Measurements from ENCODE around the gene PPP1R16B. TPM values are rescaled to one million over a fixed set of nuclear protein-coding genes. Genes with fewer than 3 reads are reported as not detected.

PPP1R16B gene
- total RNA-seq, 2 donors from 2014 or later = 77.2 to 79.5 TPM

DNA sequence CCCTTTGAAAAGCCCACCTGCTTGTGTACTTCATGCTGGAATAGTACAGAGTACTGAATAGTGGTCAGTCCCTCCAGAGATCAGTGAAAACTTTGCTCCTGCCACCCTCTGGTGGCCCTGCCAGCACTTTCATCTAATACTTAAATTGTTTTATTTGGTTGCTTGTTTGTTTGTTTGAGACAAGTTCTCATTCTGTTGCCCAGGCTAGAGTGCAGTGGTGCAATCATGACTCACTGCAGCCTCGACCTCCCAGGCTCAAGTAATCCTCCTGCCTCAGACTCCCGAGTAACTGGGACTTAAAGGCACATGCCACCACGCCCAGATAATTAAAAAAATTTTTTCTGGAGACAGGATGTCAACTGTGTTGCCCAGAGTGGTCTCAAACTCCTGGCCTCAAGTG lies 129.8 kb downstream of the PPP1R16B start:
- H3K4me3 Mint-ChIP-seq = no peak overlapping the region
- H3K36me3 Mint-ChIP-seq (ENCODE audit: low read depth) = no peaks in the 10 kb centered on the region
- H3K9me3 Mint-ChIP-seq = no peaks in the 10 kb centered on the region
- no peak overlapping the region for H3K27ac Mint-ChIP-seq
- H3K27me3 Mint-ChIP-seq = no peaks in the 10 kb centered on the region
- no peaks in the 10 kb centered on the region for H3K4me1 Mint-ChIP-seq
- no peak for ATAC-seq (replicated peaks)

DNA sequence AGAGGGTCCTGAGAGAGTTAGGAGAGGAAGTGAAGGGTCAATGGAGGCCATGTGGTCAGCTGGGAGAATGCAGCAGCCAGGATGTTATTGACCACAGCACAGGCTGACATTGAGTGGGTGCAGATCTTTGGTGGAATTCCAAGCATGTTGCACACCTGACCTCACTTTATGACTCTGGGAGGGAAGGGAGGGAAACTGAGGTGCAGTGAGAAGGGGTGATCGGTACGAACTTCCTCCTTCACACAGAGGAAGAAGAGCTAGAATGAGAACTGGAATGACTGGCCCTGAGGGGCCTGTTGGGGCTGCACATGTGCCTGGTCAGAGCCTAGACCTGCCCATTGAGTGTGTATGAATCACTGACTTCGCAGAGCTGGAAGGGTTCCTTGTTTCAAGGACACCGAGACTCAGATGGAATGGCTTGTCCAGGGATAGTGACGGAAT lies 130.5 kb downstream of the PPP1R16B start:
- no peaks in the 10 kb centered on the region for H3K27me3 Mint-ChIP-seq
- H3K9me3 Mint-ChIP-seq = no peaks in the 10 kb centered on the region
- no peak for ATAC-seq (replicated peaks)
- no peak overlapping the region for H3K27ac Mint-ChIP-seq
- H3K4me3 Mint-ChIP-seq = no peak overlapping the region
- no peaks in the 10 kb centered on the region for H3K4me1 Mint-ChIP-seq
- no peaks in the 10 kb centered on the region for H3K36me3 Mint-ChIP-seq (ENCODE audit: low read depth)

GRCh38 chr20:38937000-38937399 lies 131.5 kb downstream of the PPP1R16B start:
- no peaks in the 10 kb centered on the region for H3K27me3 Mint-ChIP-seq
- peaks cover 6% of the 10 kb centered on the region for H3K36me3 Mint-ChIP-seq (ENCODE audit: low read depth)
- ATAC-seq (replicated peaks) = no peak
- no peak overlapping the region for H3K27ac Mint-ChIP-seq
- no peaks in the 10 kb centered on the region for H3K4me1 Mint-ChIP-seq
- H3K9me3 Mint-ChIP-seq = no peaks in the 10 kb centered on the region
- H3K4me3 Mint-ChIP-seq = no peak overlapping the region

DNA sequence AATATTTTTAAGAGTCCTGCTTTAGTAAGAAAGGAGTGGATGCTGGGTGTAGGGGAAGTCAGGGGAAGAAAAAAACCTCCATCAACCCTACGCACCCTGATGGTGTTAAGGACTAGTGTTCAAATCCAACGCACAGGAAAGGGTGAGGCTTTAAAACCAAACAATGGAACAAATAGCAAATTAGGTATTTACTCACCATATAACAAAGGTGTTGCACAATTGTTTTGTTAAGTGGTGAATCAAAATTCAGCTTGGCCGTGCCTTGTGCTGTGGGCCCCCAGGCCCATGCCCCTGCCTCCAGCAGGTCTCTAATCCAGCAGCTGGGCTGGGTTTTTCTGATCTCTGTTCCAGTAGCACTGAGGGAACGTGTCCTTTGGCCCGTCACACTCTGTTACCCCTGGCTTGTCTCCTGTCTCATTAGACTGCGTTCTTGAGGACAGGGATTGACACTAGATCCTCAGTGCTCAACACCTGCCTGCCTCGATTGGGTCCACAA lies 132.5 kb downstream of the PPP1R16B start:
- peaks cover 16% of the 10 kb centered on the region for H3K36me3 Mint-ChIP-seq (ENCODE audit: low read depth)
- no peaks in the 10 kb centered on the region for H3K27me3 Mint-ChIP-seq
- H3K4me3 Mint-ChIP-seq = no peak overlapping the region
- no peak for ATAC-seq (replicated peaks)
- H3K27ac Mint-ChIP-seq = no peak overlapping the region
- H3K4me1 Mint-ChIP-seq = no peaks in the 10 kb centered on the region
- H3K9me3 Mint-ChIP-seq = no peaks in the 10 kb centered on the region

DNA sequence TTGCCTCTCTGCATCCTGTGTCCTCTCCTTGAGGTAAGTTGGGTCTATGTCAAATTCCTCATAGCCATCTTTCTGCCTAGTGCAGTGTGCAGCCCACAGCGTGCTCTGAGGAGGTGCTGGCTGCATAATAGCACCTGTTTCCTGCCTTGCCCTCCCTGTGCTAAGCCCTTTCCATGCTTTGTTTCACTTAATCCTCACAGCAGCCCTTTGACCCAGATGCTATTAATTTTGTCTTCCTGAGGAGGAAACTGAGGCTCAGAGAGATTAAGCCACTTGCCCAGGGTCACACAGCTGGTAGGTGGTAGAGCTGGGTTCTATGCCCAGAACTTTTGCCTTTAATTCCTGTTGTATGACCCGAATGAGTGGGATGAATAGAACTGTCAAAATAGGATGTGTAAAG lies 134.2 kb downstream of the PPP1R16B start:
- Mint-ChIP-seq H3K27ac (no peak overlapping the region), H3K4me1 (no peaks in the 10 kb centered on the region), H3K9me3 (no peaks in the 10 kb centered on the region), H3K36me3 (ENCODE audit: low read depth) (peaks cover 29% of the 10 kb centered on the region), H3K27me3 (no peaks in the 10 kb centered on the region), H3K4me3 (no peak overlapping the region)
- ATAC-seq (replicated peaks) = no peak

- Mint-ChIP-seq H3K27me3 (no peaks in the 10 kb centered on the region), H3K4me3 (no peak overlapping the region), H3K27ac (no peak overlapping the region), H3K36me3 (ENCODE audit: low read depth) (peaks cover 29% of the 10 kb centered on the region), H3K4me1 (no peaks in the 10 kb centered on the region), H3K9me3 (no peaks in the 10 kb centered on the region)
- no peak for ATAC-seq (replicated peaks)
Measured at GRCh38 chr20:38940644-38941043, 135.1 kb downstream of the PPP1R16B start.

- Mint-ChIP-seq H3K9me3 (no peaks in the 10 kb centered on the region), H3K27me3 (no peaks in the 10 kb centered on the region), H3K27ac (no peak overlapping the region), H3K4me1 (no peaks in the 10 kb centered on the region), H3K4me3 (no peak overlapping the region), H3K36me3 (ENCODE audit: low read depth) (peaks cover 37% of the 10 kb centered on the region)
- no peak for ATAC-seq (replicated peaks)
Measured at GRCh38 chr20:38941726-38942389, 136.4 kb downstream of the PPP1R16B start.

GRCh38 chr20:38945012-38945411 lies 139.5 kb downstream of the PPP1R16B start:
- no peak for ATAC-seq (replicated peaks)
- Mint-ChIP-seq H3K9me3 (no peaks in the 10 kb centered on the region), H3K36me3 (ENCODE audit: low read depth) (peaks cover 51% of the 10 kb centered on the region), H3K27ac (no peak overlapping the region), H3K4me1 (no peaks in the 10 kb centered on the region), H3K27me3 (no peaks in the 10 kb centered on the region), H3K4me3 (no peak overlapping the region)

DNA sequence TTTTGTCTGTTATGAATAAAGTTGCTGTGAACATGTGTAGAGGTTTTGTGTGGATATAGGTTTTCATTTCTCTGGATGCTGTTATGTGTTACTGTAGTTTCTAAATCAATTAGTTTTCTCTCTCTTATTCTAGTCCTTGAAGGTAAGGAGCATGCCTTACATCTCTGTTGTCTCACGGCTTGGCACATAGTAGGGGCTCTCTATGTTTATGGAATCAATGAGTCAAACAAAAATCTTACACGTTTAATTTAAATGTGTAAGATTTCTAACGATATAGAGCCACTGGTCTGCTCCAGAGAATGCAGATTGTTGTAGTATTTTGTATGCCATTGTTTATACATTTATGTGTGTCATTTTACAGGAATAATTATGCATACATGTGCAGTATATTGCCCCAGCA lies 141.3 kb downstream of the PPP1R16B start:
- H3K9me3 Mint-ChIP-seq = no peaks in the 10 kb centered on the region
- ATAC-seq (replicated peaks) = no peak
- peaks cover 47% of the 10 kb centered on the region for H3K36me3 Mint-ChIP-seq (ENCODE audit: low read depth)
- H3K4me3 Mint-ChIP-seq = no peak overlapping the region
- H3K4me1 Mint-ChIP-seq = no peaks in the 10 kb centered on the region
- H3K27ac Mint-ChIP-seq = no peak overlapping the region
- no peaks in the 10 kb centered on the region for H3K27me3 Mint-ChIP-seq

DNA sequence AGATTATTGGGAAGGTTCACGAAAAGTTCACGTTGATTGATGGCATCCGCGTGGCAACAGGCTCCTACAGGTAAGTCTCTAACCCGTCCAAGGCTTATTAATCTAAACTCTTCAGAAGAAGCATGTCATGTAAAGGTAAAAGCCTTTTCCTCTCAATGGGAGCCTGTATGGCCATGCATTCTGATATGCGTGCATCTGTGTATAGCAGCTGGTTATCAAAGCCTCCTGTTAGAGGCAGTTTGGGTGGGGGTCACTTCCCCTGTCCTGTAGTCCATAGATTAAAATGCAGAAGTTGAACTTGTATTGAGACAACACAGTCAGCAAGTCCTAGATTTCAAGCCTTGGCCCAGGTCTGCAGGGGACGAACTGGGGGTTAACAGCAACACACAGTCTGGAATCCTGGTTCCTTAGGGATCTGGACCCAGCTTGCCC lies 142.4 kb downstream of the PPP1R16B start:
- no peaks in the 10 kb centered on the region for H3K27me3 Mint-ChIP-seq
- no peak overlapping the region for H3K27ac Mint-ChIP-seq
- H3K4me1 Mint-ChIP-seq = no peaks in the 10 kb centered on the region
- no peak for ATAC-seq (replicated peaks)
- H3K4me3 Mint-ChIP-seq = no peak overlapping the region
- H3K36me3 Mint-ChIP-seq (ENCODE audit: low read depth) = peaks cover 45% of the 10 kb centered on the region
- H3K9me3 Mint-ChIP-seq = no peaks in the 10 kb centered on the region

GRCh38 chr20:38950254-38950653 lies 144.8 kb downstream of the PPP1R16B start:
- Mint-ChIP-seq H3K27me3 (no peaks in the 10 kb centered on the region), H3K36me3 (ENCODE audit: low read depth) (peaks cover 30% of the 10 kb centered on the region), H3K27ac (no peak overlapping the region), H3K4me1 (no peaks in the 10 kb centered on the region), H3K4me3 (no peak overlapping the region), H3K9me3 (no peaks in the 10 kb centered on the region)
- no peak for ATAC-seq (replicated peaks)

DNA sequence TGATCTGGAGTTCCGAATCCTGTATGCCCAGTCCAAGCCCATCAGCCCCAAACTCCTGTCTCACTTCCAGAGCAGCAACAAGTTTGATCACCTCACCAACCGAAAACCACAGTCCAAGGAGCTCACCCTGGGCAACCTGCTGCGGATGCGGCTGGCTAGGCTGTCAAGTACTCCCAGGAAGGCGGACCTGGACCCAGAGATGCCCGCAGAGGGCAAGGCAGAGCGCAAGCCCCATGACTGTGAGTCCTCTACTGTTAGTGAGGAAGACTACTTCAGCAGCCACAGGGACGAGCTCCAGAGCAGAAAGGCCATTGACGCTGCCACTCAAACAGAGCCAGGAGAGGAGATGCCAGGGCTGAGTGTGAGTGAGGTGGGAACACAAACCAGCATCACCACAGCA lies 146.1 kb downstream of the PPP1R16B start:
- Mint-ChIP-seq H3K9me3 (no peaks in the 10 kb centered on the region), H3K4me1 (no peaks in the 10 kb centered on the region), H3K36me3 (ENCODE audit: low read depth) (peaks cover 25% of the 10 kb centered on the region), H3K4me3 (no peak overlapping the region), H3K27me3 (no peaks in the 10 kb centered on the region), H3K27ac (no peak overlapping the region)
- no peak for ATAC-seq (replicated peaks)

GRCh38 chr20:38952153-38952552 lies 146.7 kb downstream of the PPP1R16B start:
- Mint-ChIP-seq H3K4me3 (no peak overlapping the region), H3K27me3 (no peaks in the 10 kb centered on the region), H3K36me3 (ENCODE audit: low read depth) (peaks cover 20% of the 10 kb centered on the region), H3K9me3 (no peaks in the 10 kb centered on the region), H3K27ac (no peak overlapping the region), H3K4me1 (no peaks in the 10 kb centered on the region)
- ATAC-seq (replicated peaks) = no peak

DNA sequence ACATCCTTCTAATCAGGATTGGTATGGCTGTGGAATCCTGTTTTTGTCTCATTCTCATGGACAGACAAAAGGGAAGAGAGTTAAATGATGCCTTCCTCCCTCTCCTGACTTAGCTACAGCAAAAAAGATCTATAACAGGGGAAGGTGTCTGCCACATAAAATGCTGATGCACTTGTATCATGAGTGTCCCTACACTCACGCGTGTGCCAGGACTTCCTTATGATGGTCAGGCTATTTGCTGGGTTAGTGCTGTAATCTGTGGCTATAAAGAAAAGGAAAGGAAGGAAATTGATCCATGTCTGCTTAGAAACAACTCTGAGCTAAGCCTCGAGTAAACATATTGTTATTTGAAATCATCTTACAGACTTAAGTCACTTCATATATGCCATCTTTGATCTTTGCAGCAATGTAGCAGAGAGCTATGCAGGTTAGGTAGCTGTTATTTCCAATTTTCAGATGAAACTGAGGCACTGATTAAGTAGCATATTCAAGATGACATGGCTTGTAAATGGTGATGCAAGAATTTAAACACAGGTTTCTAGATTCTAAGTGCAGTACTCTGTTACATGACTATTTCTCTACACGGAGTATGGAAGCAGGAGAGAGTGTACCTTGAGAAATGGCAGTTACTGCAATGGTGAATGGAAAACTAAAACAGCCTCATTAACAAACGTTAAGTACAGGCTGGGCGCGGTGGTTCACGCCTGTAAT lies 148.3 kb downstream of the PPP1R16B start:
- Mint-ChIP-seq H3K36me3 (ENCODE audit: low read depth) (peaks cover 9% of the 10 kb centered on the region), H3K27me3 (no peaks in the 10 kb centered on the region), H3K4me3 (no peak overlapping the region), H3K9me3 (no peaks in the 10 kb centered on the region), H3K4me1 (no peaks in the 10 kb centered on the region), H3K27ac (no peak overlapping the region)
- no peak for ATAC-seq (replicated peaks)

DNA sequence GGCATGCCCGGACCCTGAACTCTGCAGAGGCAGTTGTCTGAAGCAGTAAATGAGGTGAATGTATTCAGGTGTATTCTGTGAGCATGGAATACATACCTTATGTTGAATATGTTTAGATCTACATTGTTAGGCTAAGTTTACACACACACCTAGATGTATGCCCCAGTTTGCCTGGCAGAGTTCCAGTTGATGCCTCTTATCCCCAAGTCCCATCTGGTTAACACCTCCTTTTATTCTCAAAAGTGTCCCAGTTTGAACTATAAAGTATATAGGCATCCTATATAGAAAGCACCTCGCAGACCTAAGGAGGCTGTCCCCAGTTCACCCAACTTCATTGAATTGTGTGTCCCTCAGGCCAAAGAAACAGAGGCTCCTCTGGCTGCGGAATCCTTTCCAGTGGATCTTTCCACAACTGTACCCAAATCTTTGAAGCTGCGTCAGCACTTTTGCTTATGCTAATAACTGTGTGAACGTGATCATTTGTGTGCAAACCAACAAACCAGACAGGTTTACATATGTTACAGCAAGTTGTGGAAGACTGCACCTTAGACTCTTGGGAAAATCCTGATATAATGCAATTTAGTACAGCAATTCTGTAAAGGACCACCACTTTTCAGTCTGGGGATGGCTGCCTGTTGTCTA lies 151.9 kb downstream of the PPP1R16B start:
- peaks cover 3% of the 10 kb centered on the region for H3K36me3 Mint-ChIP-seq (ENCODE audit: low read depth)
- H3K27ac Mint-ChIP-seq = no peak overlapping the region
- no peaks in the 10 kb centered on the region for H3K4me1 Mint-ChIP-seq
- H3K9me3 Mint-ChIP-seq = no peaks in the 10 kb centered on the region
- no peak for ATAC-seq (replicated peaks)
- no peaks in the 10 kb centered on the region for H3K27me3 Mint-ChIP-seq
- H3K4me3 Mint-ChIP-seq = no peak overlapping the region
